ENCODE results near the gene EYA2. TPM values are rescaled to one million over a fixed set of nuclear protein-coding genes. Genes with fewer than 3 reads are reported as not detected.

EYA2 gene
- total and polyA plus RNA-seq, 2 donors (not counting 1 experiment from before 2014, with no cell fraction given), result 1.1 to 2.8 TPM

- intact Hi-C loops (cut with micrococcal nuclease), result no loop called here
- Mint-ChIP-seq H3K27me3 (peaks cover 68% of the 10 kb centered on the region), H3K4me3 (peak overlapping the region; percentile 0), H3K27ac (no peak overlapping the region), H3K9me3 (ENCODE audit: insufficient read depth) (no peaks in the 10 kb centered on the region), H3K4me1 (peaks cover 2% of the 10 kb centered on the region)
- H3K4me1 ChIP-seq (ENCODE audit: control insufficient read depth in 2 of 2, insufficient read depth in 2 of 2, low read length in 2 of 2), result no peaks in the 10 kb centered on the region
- H3K27ac ChIP-seq (ENCODE audit: low read length in 2 of 2), result no peak overlapping the region
- no peaks in the 10 kb centered on the region for H3K79me2 ChIP-seq (ENCODE audit: control insufficient read depth, insufficient read depth, low read length)
- no peak overlapping the region for H2AFZ ChIP-seq (ENCODE audit: insufficient read depth, low read depth, low read length, poor library complexity, severe bottlenecking)
- H3K9ac ChIP-seq (ENCODE audit: low read length), result no peak overlapping the region
- ATAC-seq (ENCODE audit: low read depth), result no peak
- ChIA-PET CTCF (no interaction called here), POLR2A (no interaction called here)
- WGBS (ENCODE audit: insufficient coverage), result 85% methylated on average over 9 of the region's 16 CpGs
- DNase-seq, result no peak
- H3K4me3 ChIP-seq (ENCODE audit: control extremely low read depth in 1 of 5, extremely low read depth in 1 of 5, insufficient read depth in 1 of 5, low read depth in 2 of 5, low read length in 4 of 5), result no peak overlapping the region
- peaks cover 1 to 28% (median 7%) of the 10 kb centered on the region in 4 experiments for H3K27me3 ChIP-seq (replicated peaks in 1 of 4; ENCODE audit: control extremely low read depth in 1 of 4, control insufficient read depth in 3 of 4, insufficient read depth in 4 of 4, low read length in 3 of 4)
- no peaks in the 10 kb centered on the region for H3K36me3 ChIP-seq (replicated peaks in 1 of 2; ENCODE audit: control extremely low read depth in 1 of 2, control insufficient read depth in 1 of 2, extremely low read depth in 1 of 2, insufficient read depth in 2 of 2, low read length in 1 of 2)
- peak overlapping the region; percentile 11 for H3K4me2 ChIP-seq (replicated peaks; ENCODE audit: low read depth, low read length, poor library complexity, severe bottlenecking)
- TF ChIP-seq CTCF (IDR thresholded peaks at IDR 0.05) (no peak), EZH2 (IDR thresholded peaks at IDR 0.05; ENCODE audit: borderline replicate concordance, insufficient read depth, low read depth, low read length, poor library complexity, severe bottlenecking) (no peak)
- H4K20me1 ChIP-seq (ENCODE audit: control insufficient read depth, insufficient read depth, low read length, poor library complexity, severe bottlenecking), result no peaks in the 10 kb centered on the region
- H3K9me3 ChIP-seq (ENCODE audit: control extremely low read depth in 1 of 3, control insufficient read depth in 2 of 3, insufficient read depth in 1 of 3, low read length in 2 of 3), result no peaks in the 10 kb centered on the region
Observed at GRCh38 chr20:46897328-46897880, 2.8 kb downstream of the EYA2 start.

- Histone ChIP-seq H3K27me3 (replicated peaks in 1 of 4; ENCODE audit: control extremely low read depth in 1 of 4, control insufficient read depth in 3 of 4, insufficient read depth in 4 of 4, low read length in 3 of 4) (peaks cover 0 to 24% (median 7%) of the 10 kb centered on the region in 4 experiments), H3K4me2 (replicated peaks; ENCODE audit: low read depth, low read length, poor library complexity, severe bottlenecking) (peak overlapping the region; percentile 14), H3K9ac (ENCODE audit: low read length) (no peak overlapping the region), H3K4me3 (ENCODE audit: control extremely low read depth in 1 of 5, extremely low read depth in 1 of 5, insufficient read depth in 1 of 5, low read depth in 2 of 5, low read length in 4 of 5) (no peak overlapping the region), H4K20me1 (ENCODE audit: control insufficient read depth, insufficient read depth, low read length, poor library complexity, severe bottlenecking) (no peaks in the 10 kb centered on the region), H3K4me1 (ENCODE audit: control insufficient read depth in 2 of 2, insufficient read depth in 2 of 2, low read length in 2 of 2) (no peaks in the 10 kb centered on the region), H3K79me2 (ENCODE audit: control insufficient read depth, insufficient read depth, low read length) (no peaks in the 10 kb centered on the region), H3K27ac (ENCODE audit: low read length in 2 of 2) (no peak overlapping the region), H2AFZ (ENCODE audit: insufficient read depth, low read depth, low read length, poor library complexity, severe bottlenecking) (no peak overlapping the region), H3K36me3 (replicated peaks in 1 of 2; ENCODE audit: control extremely low read depth in 1 of 2, control insufficient read depth in 1 of 2, extremely low read depth in 1 of 2, insufficient read depth in 2 of 2, low read length in 1 of 2) (no peaks in the 10 kb centered on the region), H3K9me3 (ENCODE audit: control extremely low read depth in 1 of 3, control insufficient read depth in 2 of 3, insufficient read depth in 1 of 3, low read length in 2 of 3) (no peaks in the 10 kb centered on the region)
- TF ChIP-seq EZH2 (IDR thresholded peaks at IDR 0.05; ENCODE audit: borderline replicate concordance, insufficient read depth, low read depth, low read length, poor library complexity, severe bottlenecking) (no peak), CTCF (IDR thresholded peaks at IDR 0.05) (no peak)
- intact Hi-C loops (cut with micrococcal nuclease), result no loop called here
- peaks cover 2% of the 10 kb centered on the region for H3K4me1 Mint-ChIP-seq
- no peaks in the 10 kb centered on the region for H3K9me3 Mint-ChIP-seq (ENCODE audit: insufficient read depth)
- ATAC-seq (ENCODE audit: low read depth), result no peak
- H3K4me3 Mint-ChIP-seq, result no peak overlapping the region
- H3K27ac Mint-ChIP-seq, result no peak overlapping the region
- WGBS (ENCODE audit: insufficient coverage), result 83% methylated on average over 4 of the region's 7 CpGs
- CTCF ChIA-PET, result no interaction called here
- DNase-seq, result no peak
- peaks cover 61% of the 10 kb centered on the region for H3K27me3 Mint-ChIP-seq
- POLR2A ChIA-PET, result no interaction called here
Observed at GRCh38 chr20:46898423-46898822, 3.8 kb downstream of the EYA2 start.

All from B cell (primary cell).